Uterus (tissue), 2 donors: ENCODE results near the gene SYT14.
"Not testable (repeated sequence)": the region's sequence is repeated elsewhere in the genome, so short reads cannot be mapped to it uniquely, and the experiment has no call there.

Source experiments
- CTCF ChIP-seq, 4 experiments: fragments of 200-600 bp in 2 of 4; fragments of 450-650 bp in 2 of 4; sonication (generic) in 2 of 4; IDR thresholded peaks; one replicate each; pipeline ENCODE4 v1.5.1; 2016 to 2019; ENCODE audit warnings: antibody characterized with exemption in 4 of 4, mild to moderate bottlenecking in 2 of 4, moderate library complexity in 1 of 4
- POLR2A ChIP-seq, 2 donors: fragments of 450-650 bp; IDR thresholded peaks; one replicate each; pipeline ENCODE4 v1.6.1; 2016; ENCODE audit warnings: antibody characterized with exemption in 2 of 2, mild to moderate bottlenecking in 1 of 2, moderate library complexity in 1 of 2

DNA sequence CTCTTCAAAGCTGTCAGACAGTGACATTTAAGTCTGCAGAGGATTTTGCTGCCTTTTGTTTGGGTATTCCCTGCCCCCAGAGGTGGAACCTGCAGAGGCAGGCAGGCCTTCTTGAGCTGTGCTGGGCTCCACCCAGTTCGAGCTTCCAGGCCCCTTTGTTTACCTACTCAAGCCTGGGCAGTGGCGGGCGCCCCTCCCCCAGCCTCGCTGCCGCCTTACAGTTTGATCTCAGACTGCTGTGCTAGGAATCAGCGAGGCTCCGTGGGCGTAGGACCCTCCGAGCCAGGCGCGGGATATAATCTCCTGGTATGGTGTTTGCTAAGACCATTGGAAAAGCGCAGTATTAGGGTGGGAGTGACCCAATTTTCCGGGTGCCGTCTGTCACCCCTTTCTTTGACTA, 40.7 kb downstream of the SYT14 start:
- TF ChIP-seq POLR2A, CTCF (IDR thresholded peaks at IDR 0.05): not testable (repeated sequence)
